Natural killer cell treated with Interleukin-12 subunit alpha and Interleukin-12 subunit beta and Interleukin-15 and Interleukin-18, amount 100 ng/mL, for 72 hours (primary cell): Measurements from ENCODE around the gene SKIDA1. TPM values are rescaled to one million over a fixed set of nuclear protein-coding genes. Genes with fewer than 3 reads are reported as not detected.

Experiments used
- ATAC-seq, 2 donors: fragments of 150-1000 bp; cut with Tn5 transposase in 1 of 2; sonication (Bioruptor Pico), chemical (Tn5 transposase) in 1 of 2; 2 replicates each; pipeline ENCODE4 v1.10.0; 2021
- DNase-seq: peaks from one replicate; pipeline ENCODE4 v3.0.0; 2022; ENCODE audit warnings: low spot score
- H3K27ac Mint-ChIP-seq, 2 donors: 1 replicate in 1 of 2; 2 replicates in 1 of 2; pipeline ENCODE4 v1.8.0; 2022; ENCODE audit warnings: mixed read lengths in 2 of 2, mild to moderate bottlenecking in 1 of 2, moderate library complexity in 1 of 2
- H3K27me3 Mint-ChIP-seq, 2 donors: 1 replicate in 1 of 2; 2 replicates in 1 of 2; pipeline ENCODE4 v1.8.0; 2022; ENCODE audit warnings: mixed read lengths in 2 of 2
- H3K36me3 Mint-ChIP-seq: one replicate; pipeline ENCODE4 v1.8.0; 2022; ENCODE audit warnings: mixed read lengths
- H3K4me1 Mint-ChIP-seq, 2 donors: 1 replicate in 1 of 2; 2 replicates in 1 of 2; pipeline ENCODE4 v1.8.0; 2022; ENCODE audit warnings: low read depth in 2 of 2, mixed read lengths in 2 of 2, mild to moderate bottlenecking in 1 of 2
- H3K4me3 Mint-ChIP-seq: one replicate; pipeline ENCODE4 v1.8.0; 2022; ENCODE audit warnings: mixed read lengths
- H3K9me3 Mint-ChIP-seq: 2 replicates; pipeline ENCODE4 v1.8.0; 2022; ENCODE audit warnings: mixed read lengths
- total RNA-seq, 2 donors: library from RNA; stranded (reverse); gene quantifications; one replicate each; pipeline ENCODE4 v1.2.3, GENCODE V29; 2022

The SKIDA1 gene
- total RNA-seq, 2 donors from 2014 or later: not detected

- Mint-ChIP-seq H3K27me3 (peaks cover 0 to 3% of the 10 kb centered on the region in 2 donors), H3K4me3 (peak overlapping the region; percentile 86), H3K36me3 (peaks cover 6% of the 10 kb centered on the region), H3K4me1 (peaks cover 8 to 16% of the 10 kb centered on the region in 2 donors), H3K9me3 (no peaks in the 10 kb centered on the region), H3K27ac (peak overlapping the region in 1 of 2 donors; percentile 37)
- ATAC-seq (no peak), DNase-seq (no peak)
Observed at GRCh38 chr10:21534280-21534586, 8.8 kb upstream of the SKIDA1 start.

- Mint-ChIP-seq H3K4me1 (peaks cover 8 to 16% of the 10 kb centered on the region in 2 donors), H3K27me3 (peaks cover 0 to 3% of the 10 kb centered on the region in 2 donors), H3K4me3 (peak within 1 kb of the TSS; percentile 86), H3K9me3 (no peaks in the 10 kb centered on the region), H3K27ac (peak within 1 kb of the TSS; percentile 90 to 93), H3K36me3 (peaks cover 3% of the 10 kb centered on the region)
- peak; percentile 94 for DNase-seq
- ATAC-seq: peak; percentile 96
Observed at GRCh38 chr10:21533467-21534279, 8.2 kb upstream of the SKIDA1 start, which contains the start of gene MLLT10. Gene MLLT10 (plus strand): TSS chr10:21534232. CDS start chr10:21534645, 413 bp downstream.

- ATAC-seq (no peak), DNase-seq (no peak)
- H3K9me3 Mint-ChIP-seq: no peaks in the 10 kb centered on the region
- no peaks in the 10 kb centered on the region for H3K36me3 Mint-ChIP-seq
- H3K27me3 Mint-ChIP-seq: peaks cover 0 to 6% of the 10 kb centered on the region in 2 donors
- peak overlapping the region; percentile 86 for H3K4me3 Mint-ChIP-seq
- H3K4me1 Mint-ChIP-seq: peaks cover 8 to 18% of the 10 kb centered on the region in 2 donors
- peak overlapping the region; percentile 90 to 93 for H3K27ac Mint-ChIP-seq
Observed at GRCh38 chr10:21532694-21533466, 7.4 kb upstream of the SKIDA1 start.

GRCh38 chr10:21531164-21531563 is 5.7 kb upstream of the SKIDA1 start:
- Mint-ChIP-seq H3K36me3 (no peaks in the 10 kb centered on the region), H3K4me3 (no peak overlapping the region), H3K9me3 (no peaks in the 10 kb centered on the region), H3K27ac (no peak overlapping the region), H3K27me3 (peaks cover 0 to 11% of the 10 kb centered on the region in 2 donors), H3K4me1 (peaks cover 17 to 34% of the 10 kb centered on the region in 2 donors)
- ATAC-seq (no peak), DNase-seq (no peak)

- DNase-seq (no peak), ATAC-seq (no peak)
- Mint-ChIP-seq H3K36me3 (no peaks in the 10 kb centered on the region), H3K4me1 (peaks cover 17 to 34% of the 10 kb centered on the region in 2 donors), H3K9me3 (no peaks in the 10 kb centered on the region), H3K27me3 (peaks cover 0 to 11% of the 10 kb centered on the region in 2 donors), H3K27ac (no peak overlapping the region), H3K4me3 (no peak overlapping the region)
Observed at GRCh38 chr10:21530641-21531040, 5.2 kb upstream of the SKIDA1 start.

GRCh38 chr10:21530168-21530567 is 4.7 kb upstream of the SKIDA1 start:
- no peaks in the 10 kb centered on the region for H3K36me3 Mint-ChIP-seq
- peaks cover 19 to 35% of the 10 kb centered on the region in 2 donors for H3K4me1 Mint-ChIP-seq
- H3K4me3 Mint-ChIP-seq: no peak overlapping the region
- peaks cover 0 to 14% of the 10 kb centered on the region in 2 donors for H3K27me3 Mint-ChIP-seq
- H3K27ac Mint-ChIP-seq: no peak overlapping the region
- DNase-seq (no peak), ATAC-seq (no peak)
- H3K9me3 Mint-ChIP-seq: no peaks in the 10 kb centered on the region

- DNase-seq (no peak), ATAC-seq (no peak)
- Mint-ChIP-seq H3K9me3 (no peaks in the 10 kb centered on the region), H3K4me3 (no peak overlapping the region), H3K4me1 (peaks cover 22 to 41% of the 10 kb centered on the region in 2 donors), H3K27me3 (peaks cover 0 to 20% of the 10 kb centered on the region in 2 donors), H3K27ac (no peak overlapping the region), H3K36me3 (no peaks in the 10 kb centered on the region)
Observed at GRCh38 chr10:21529032-21529910, 3.8 kb upstream of the SKIDA1 start.

- Mint-ChIP-seq H3K9me3 (no peaks in the 10 kb centered on the region), H3K4me1 (peaks cover 21 to 40% of the 10 kb centered on the region in 2 donors), H3K27me3 (peaks cover 0 to 22% of the 10 kb centered on the region in 2 donors), H3K36me3 (no peaks in the 10 kb centered on the region), H3K4me3 (peak overlapping the region; percentile 95), H3K27ac (peak overlapping the region in 1 of 2 donors; percentile 92)
- ATAC-seq (no peak), DNase-seq (no peak)
Observed at GRCh38 chr10:21528236-21529031, 3.0 kb upstream of the SKIDA1 start.

- H3K27me3 Mint-ChIP-seq: peaks cover 0 to 27% of the 10 kb centered on the region in 2 donors
- H3K27ac Mint-ChIP-seq: peak overlapping the region; percentile 89 to 92
- no peaks in the 10 kb centered on the region for H3K9me3 Mint-ChIP-seq
- H3K36me3 Mint-ChIP-seq: no peaks in the 10 kb centered on the region
- no peak for DNase-seq
- H3K4me1 Mint-ChIP-seq: peaks cover 17 to 33% of the 10 kb centered on the region in 2 donors
- peak overlapping the region; percentile 95 for H3K4me3 Mint-ChIP-seq
- no peak for ATAC-seq
Observed at GRCh38 chr10:21527598-21528235, 2.2 kb upstream of the SKIDA1 start.

- DNase-seq (no peak), ATAC-seq (peak; percentile 63 to 73)
- no peaks in the 10 kb centered on the region for H3K9me3 Mint-ChIP-seq
- H3K4me3 Mint-ChIP-seq: peak overlapping the region; percentile 95
- H3K36me3 Mint-ChIP-seq: no peaks in the 10 kb centered on the region
- H3K27ac Mint-ChIP-seq: peak overlapping the region; percentile 89 to 92
- H3K27me3 Mint-ChIP-seq: peaks cover 2 to 28% of the 10 kb centered on the region in 2 donors
- peaks cover 17 to 30% of the 10 kb centered on the region in 2 donors for H3K4me1 Mint-ChIP-seq
Observed at GRCh38 chr10:21526860-21527597, 1.5 kb upstream of the SKIDA1 start.

GRCh38 chr10:21526188-21526859 is 842 bp upstream of the SKIDA1 start:
- no peak for DNase-seq
- no peaks in the 10 kb centered on the region for H3K36me3 Mint-ChIP-seq
- no peaks in the 10 kb centered on the region for H3K9me3 Mint-ChIP-seq
- H3K4me1 Mint-ChIP-seq: peaks cover 17 to 30% of the 10 kb centered on the region in 2 donors
- H3K4me3 Mint-ChIP-seq: peak overlapping the region; percentile 95
- H3K27ac Mint-ChIP-seq: peak overlapping the region; percentile 89 to 92
- H3K27me3 Mint-ChIP-seq: peaks cover 7 to 31% of the 10 kb centered on the region in 2 donors
- peak; percentile 69 to 75 for ATAC-seq
